ENCODE results near the gene DNAAF8. TPM values are rescaled to one million over a fixed set of nuclear protein-coding genes. Genes with fewer than 3 reads are reported as not detected.

Gene DNAAF8
- total RNA-seq, 1 experiment from 2014 or later, result 0.11 TPM

DNA sequence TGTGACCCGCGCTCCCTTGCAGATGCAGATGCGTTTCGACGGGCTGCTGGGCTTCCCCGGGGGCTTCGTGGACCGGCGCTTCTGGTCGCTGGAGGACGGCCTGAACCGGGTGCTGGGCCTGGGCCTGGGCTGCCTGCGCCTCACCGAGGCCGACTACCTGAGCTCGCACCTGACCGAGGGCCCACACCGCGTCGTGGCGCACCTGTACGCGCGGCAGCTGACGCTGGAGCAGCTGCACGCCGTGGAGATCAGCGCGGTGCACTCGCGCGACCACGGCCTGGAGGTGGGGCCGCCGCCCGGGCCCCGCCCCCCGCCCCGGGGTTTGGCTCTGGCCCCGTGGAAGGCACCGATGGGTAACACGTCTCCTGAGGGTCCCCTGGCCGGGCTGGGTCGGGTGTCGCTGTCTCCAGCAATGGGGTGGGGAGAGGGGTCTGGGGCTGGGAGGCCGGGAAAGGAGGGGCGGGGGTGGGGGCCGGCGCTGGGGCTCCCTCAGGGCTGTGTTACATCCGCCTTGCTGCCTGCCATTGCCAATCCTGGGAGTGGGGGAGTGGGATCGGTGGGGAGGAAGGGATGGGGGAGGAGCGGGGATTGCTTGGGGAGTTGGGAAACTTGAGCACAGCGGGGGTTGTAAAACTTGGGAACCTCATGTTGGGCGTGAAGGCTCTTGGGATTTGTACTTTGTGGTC is 40.2 kb upstream of the DNAAF8 start:
- no peak for DNase-seq (ENCODE audit: low read depth, low spot score)
- in situ Hi-C loops (cut with HindIII; ENCODE audit: low pct_unique_long_range_greater_than_20kb, low sequenced_read_pairs), result no loop called here

- DNase-seq (ENCODE audit: low read depth, low spot score), result no peak
- in situ Hi-C loops (cut with HindIII; ENCODE audit: low pct_unique_long_range_greater_than_20kb, low sequenced_read_pairs), result no loop called here
These were observed 39.5 kb upstream of the DNAAF8 start for GRCh38 chr16:4694642-4695451.

DNA sequence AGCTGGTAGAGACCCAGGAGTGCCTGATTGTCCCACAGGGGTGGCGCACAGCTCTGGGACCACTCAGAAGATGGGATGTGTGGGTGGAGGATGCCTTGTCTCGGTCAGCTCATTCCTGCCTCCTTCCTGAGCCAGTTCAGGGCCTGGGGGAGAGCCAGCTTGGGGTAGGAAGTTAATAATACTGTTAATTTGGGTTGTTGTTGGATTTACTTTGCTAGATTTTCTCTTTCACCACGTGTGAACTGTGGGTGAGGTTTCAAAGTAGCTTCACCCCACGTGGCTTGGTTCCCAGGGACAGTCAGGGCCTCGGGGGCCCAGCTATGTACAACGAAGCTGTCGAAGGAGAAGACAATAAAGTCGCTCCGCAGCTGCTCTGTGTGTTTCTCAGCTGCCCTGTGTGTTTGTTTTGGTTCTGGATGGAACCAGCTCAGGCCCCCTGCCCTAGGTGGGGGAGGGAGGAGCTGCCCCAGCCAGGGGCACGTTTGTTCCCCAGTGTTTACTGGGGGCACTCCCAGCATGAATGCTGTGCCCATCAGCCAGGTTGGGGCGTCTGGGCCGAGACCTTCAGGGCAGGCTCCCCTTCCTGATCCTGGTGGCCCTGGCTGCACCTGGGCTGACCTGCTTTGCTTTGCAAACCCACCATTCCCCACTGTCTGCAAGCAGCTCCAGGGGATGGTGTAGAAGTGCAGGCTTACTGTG is 38.7 kb upstream of the DNAAF8 start:
- in situ Hi-C loops (cut with HindIII; ENCODE audit: low pct_unique_long_range_greater_than_20kb, low sequenced_read_pairs), result no loop called here
- DNase-seq (ENCODE audit: low read depth, low spot score), result no peak

GRCh38 chr16:4696172-4696904 is 38.0 kb upstream of the DNAAF8 start:
- DNase-seq (ENCODE audit: low read depth, low spot score), result no peak
- in situ Hi-C loops (cut with HindIII; ENCODE audit: low pct_unique_long_range_greater_than_20kb, low sequenced_read_pairs), result no loop called here

GRCh38 chr16:4696905-4697847 is 37.2 kb upstream of the DNAAF8 start:
- in situ Hi-C loops (cut with HindIII; ENCODE audit: low pct_unique_long_range_greater_than_20kb, low sequenced_read_pairs), result no loop called here
- no peak for DNase-seq (ENCODE audit: low read depth, low spot score)

- DNase-seq (ENCODE audit: low read depth, low spot score), result no peak
- in situ Hi-C loops (cut with HindIII; ENCODE audit: low pct_unique_long_range_greater_than_20kb, low sequenced_read_pairs), result no loop called here
These were observed 36.5 kb upstream of the DNAAF8 start for GRCh38 chr16:4697848-4698291.

DNA sequence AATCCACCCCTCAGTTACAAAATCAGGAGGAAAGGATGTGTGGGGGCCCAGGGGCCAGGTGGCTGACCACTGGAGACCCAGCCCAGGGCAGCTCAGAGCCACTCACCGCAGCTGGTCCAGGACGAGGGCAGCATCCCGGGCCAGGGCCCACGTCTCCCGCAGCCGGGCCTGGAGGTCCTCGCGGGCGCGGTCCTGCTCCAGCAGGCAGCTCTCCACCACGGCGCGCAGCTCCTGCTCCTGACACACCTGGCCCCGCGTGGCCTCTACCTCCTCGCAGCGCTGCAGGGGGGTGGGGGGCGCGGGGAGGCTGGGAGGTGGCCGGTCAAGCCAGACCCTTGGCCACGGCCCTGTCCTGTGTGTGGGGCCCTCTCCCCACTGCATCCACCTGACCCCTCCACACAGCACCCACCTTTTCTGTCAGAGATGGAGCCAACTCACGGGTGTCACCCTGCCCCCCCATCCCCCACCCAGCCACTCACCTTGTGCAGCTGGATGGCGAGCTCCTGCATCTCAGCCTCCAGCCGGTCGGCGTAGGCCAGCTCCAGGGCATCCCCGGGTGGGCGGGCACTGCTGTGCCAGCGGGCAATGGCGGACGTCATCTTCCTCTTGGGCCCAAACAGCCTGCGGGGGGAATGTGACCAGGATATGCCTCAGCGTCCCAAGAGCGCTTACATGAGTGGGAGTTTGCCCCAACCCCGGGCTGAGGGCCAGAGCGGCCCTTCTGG is 35.9 kb upstream of the DNAAF8 start:
- in situ Hi-C loops (cut with HindIII; ENCODE audit: low pct_unique_long_range_greater_than_20kb, low sequenced_read_pairs), result no loop called here
- no peak for DNase-seq (ENCODE audit: low read depth, low spot score)

- in situ Hi-C loops (cut with HindIII; ENCODE audit: low pct_unique_long_range_greater_than_20kb, low sequenced_read_pairs), result no loop called here
- DNase-seq (ENCODE audit: low read depth, low spot score), result no peak
These were observed 35.2 kb upstream of the DNAAF8 start for GRCh38 chr16:4699046-4699556.

DNA sequence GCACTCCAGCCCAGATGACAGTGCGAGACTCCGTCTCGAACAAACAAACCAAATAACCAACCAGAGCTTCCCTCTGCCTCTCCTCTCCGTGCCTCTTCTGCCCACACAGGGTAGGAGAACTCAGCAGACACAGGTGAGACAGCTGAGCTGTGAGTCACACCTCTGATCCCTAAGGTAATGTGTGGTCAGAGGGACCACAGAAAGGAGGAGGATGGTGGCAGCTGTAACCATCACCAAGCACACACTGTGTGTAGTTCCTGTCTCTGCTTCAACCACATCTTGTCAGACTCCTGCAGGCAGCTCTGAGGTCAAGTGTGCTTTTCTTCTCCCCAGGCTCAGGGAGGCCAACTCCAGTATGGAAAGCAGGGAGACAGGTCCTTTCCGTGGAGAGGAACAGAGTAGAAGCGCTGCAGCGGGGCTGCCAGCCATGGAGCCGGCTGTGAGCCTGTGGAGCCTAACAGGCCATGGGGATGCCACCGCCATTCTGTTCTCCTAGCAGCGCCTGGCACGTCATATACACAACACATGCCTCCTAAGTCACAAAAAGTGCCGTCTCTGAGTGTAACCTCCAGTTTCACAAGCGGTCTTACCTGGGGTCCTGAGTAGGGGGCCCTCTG is 33.8 kb upstream of the DNAAF8 start:
- in situ Hi-C loops (cut with HindIII; ENCODE audit: low pct_unique_long_range_greater_than_20kb, low sequenced_read_pairs), result no loop called here
- DNase-seq (ENCODE audit: low read depth, low spot score), result no peak

DNA sequence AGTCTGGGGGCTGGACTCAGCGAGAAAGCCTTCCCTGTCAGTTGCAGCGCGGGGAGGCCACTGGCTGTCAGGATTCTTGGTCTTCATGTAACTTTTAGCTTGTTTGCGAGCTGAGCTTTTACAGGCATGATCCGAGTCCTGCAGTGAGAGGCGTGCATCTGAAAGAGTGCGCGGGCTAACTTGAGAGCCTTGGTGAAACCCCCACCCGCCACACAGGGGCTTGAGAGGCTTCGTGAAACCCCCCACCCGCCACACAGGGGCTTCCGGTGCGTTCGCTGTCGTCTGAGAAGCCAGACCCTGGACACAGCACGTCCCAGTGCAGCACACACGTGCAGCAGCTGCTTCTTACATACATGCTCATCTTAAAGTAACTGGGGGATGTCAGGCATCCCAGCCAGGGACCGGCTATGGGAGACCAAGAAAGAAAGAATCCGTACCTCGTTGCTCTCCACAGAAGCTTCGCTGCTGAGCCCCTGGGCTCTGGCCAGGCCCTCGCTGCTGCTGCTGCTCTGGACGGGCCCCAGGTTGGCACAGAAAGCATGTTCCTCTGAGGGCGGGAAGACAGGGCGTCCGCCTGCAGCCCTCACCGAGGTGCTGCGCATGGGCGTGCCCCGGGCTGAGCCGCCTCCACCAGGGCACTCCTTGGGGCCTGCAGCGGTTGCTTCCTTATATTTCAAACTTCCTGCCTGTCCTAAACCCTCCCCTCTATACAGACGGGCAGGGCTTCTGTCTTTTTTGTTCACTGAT is 33.2 kb upstream of the DNAAF8 start:
- in situ Hi-C loops (cut with HindIII; ENCODE audit: low pct_unique_long_range_greater_than_20kb, low sequenced_read_pairs), result no loop called here
- no peak for DNase-seq (ENCODE audit: low read depth, low spot score)

- in situ Hi-C loops (cut with HindIII; ENCODE audit: low pct_unique_long_range_greater_than_20kb, low sequenced_read_pairs), result no loop called here
- no peak for DNase-seq (ENCODE audit: low read depth, low spot score)
These were observed 32.4 kb upstream of the DNAAF8 start for GRCh38 chr16:4701791-4702465.

DNA sequence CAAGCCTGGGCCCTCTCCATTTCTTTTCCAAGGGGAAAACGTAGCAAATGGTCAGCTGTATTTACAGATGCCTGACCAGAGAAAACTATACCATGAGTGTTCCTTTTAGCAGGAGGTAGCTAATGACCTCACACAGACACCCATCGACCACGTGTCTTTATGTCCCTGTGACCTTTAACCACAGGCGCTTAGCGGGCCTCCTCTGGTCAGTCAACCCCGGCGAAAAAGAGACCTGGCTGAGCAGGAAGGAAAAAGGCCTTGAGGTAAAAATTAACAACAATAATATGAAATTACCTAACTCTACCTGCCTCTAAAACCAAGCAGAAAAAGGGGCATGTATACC is 31.9 kb upstream of the DNAAF8 start:
- no peak for DNase-seq (ENCODE audit: low read depth, low spot score)
- in situ Hi-C loops (cut with HindIII; ENCODE audit: low pct_unique_long_range_greater_than_20kb, low sequenced_read_pairs), result no loop called here

DNA sequence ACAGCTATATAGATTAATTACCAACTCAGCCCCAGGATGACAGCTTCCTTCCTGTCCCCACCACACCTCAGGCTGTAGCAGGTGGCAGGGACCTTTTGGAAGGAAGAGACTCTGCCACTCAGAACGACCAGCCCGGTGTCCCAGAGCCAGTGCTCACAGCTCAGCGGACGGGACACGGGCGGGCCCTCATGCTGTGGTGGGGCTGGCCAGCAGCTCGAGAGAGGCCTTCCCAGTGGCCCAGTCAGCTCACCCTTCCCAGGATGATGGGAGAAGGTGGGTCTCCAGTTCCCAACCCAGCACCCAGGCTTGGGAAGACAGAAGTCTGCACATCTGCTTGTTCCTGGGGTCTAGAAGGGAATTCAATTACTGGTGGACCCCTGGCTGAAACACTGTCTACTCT is 30.4 kb upstream of the DNAAF8 start:
- no peak for DNase-seq (ENCODE audit: low read depth, low spot score)
- in situ Hi-C loops (cut with HindIII; ENCODE audit: low pct_unique_long_range_greater_than_20kb, low sequenced_read_pairs), result no loop called here

GRCh38 chr16:4704491-4704890 is 29.8 kb upstream of the DNAAF8 start:
- in situ Hi-C loops (cut with HindIII; ENCODE audit: low pct_unique_long_range_greater_than_20kb, low sequenced_read_pairs), result no loop called here

GRCh38 chr16:4704913-4705312 is 29.4 kb upstream of the DNAAF8 start:
- in situ Hi-C loops (cut with HindIII; ENCODE audit: low pct_unique_long_range_greater_than_20kb, low sequenced_read_pairs), result no loop called here
- no peak for DNase-seq (ENCODE audit: low read depth, low spot score)

More at GRCh38 chr16:4704491-4704890, 29.8 kb upstream of the DNAAF8 start:
- DNase-seq (ENCODE audit: low read depth, low spot score), result no peak

Data from SK-MEL-5 (cell line).